Activated CD4-positive, alpha-beta T cell treated with anti-CD3 and anti-CD28 coated beads for 24 hours (primary cell): ENCODE data around the gene ABCA1.

Experiments
- DNase-seq, 2 donors: peaks; one replicate each; pipeline ENCODE4 v3.0.0-alpha.2; 2020; ENCODE audit warnings: low read depth in 2 of 2

Gene ABCA1

GRCh38 chr9:104841601-104842141 lies 86.3 kb downstream of the ABCA1 start:
- no peak for DNase-seq

GRCh38 chr9:104838958-104839357 lies 89.0 kb downstream of the ABCA1 start:
- no peak for DNase-seq

DNA sequence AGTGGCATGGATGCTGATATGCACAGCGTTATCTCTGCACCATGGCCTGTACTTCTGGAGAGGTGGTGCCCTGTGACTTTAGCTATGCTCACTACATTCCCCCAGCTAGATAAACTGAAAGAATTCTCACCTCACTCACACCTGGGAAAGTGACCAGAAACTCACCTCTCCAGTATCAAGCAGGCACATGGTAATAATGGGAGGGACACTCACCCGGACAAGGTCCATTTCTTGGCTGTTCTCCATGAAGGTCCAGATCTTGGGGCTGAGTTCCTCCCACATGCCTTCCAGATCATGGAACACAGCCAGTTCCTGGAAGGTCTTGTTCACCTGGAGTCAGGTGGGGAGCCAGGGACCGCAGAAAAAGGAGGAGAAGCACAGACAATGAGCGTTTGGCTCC lies 91.2 kb downstream of the ABCA1 start:
- DNase-seq: no peak

DNA sequence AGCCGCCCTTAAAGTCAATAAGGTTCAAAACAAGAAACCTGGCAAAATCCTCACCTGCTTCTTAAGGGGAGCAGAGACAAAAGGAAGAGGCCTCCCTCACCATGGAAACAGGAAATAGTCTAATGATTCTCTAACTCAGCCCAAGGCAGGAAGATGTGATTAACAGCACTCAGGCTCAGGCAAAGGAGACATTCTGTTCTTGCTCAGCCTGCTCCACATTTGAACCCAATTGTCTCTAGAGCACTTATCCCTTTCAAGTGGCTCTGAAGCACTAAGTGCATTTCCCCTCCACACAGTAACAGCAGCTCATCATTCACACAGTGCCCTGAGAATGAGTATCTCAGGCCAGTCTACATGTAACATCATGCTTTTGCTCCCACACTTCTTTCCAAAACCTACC lies 91.7 kb downstream of the ABCA1 start:
- DNase-seq: no peak

DNA sequence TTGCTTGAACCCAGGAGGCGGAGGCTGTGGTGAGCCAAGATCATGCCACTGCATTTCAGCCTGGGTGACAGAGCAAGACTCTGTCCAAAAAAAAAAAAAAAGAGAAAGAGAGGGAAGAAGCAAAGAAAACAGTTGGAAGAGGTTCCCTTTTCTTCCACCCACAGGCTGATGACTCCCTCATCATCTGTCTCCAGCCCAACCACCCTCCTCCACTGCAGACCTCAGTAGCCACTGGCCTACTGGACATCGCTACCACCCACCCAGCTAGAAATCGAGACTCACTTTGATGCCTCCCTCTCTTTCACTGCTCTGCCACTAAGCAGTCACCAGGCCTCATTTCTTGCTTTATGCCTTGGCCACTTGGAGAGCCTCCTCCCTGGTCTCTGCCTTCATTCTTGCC lies 92.8 kb downstream of the ABCA1 start:
- DNase-seq: no peak

GRCh38 chr9:104833696-104834095 lies 94.3 kb downstream of the ABCA1 start:
- no peak for DNase-seq

GRCh38 chr9:104831681-104832080 lies 96.3 kb downstream of the ABCA1 start:
- DNase-seq: no peak

DNA sequence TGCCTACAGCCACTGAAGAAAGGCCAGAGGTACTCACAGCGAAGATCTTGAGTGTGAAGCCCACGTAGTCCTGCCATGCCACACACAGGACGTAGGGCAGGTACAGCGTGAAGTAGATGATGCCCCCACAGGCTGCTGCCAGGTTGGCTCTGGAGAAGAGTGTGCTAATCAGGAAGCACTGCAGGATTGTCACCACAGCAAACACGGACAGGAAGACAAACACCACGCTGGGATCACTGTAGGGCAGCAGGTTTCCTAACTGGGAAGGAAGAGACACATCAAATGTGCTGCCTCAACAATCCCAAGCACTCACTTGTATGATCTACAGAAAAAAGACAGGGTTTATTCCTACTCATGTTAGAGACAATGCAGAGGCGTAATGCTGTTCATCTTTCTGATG lies 101.0 kb downstream of the ABCA1 start:
- no peak for DNase-seq

- no peak for DNase-seq
Measured at GRCh38 chr9:104826079-104826775, 101.7 kb downstream of the ABCA1 start.

DNA sequence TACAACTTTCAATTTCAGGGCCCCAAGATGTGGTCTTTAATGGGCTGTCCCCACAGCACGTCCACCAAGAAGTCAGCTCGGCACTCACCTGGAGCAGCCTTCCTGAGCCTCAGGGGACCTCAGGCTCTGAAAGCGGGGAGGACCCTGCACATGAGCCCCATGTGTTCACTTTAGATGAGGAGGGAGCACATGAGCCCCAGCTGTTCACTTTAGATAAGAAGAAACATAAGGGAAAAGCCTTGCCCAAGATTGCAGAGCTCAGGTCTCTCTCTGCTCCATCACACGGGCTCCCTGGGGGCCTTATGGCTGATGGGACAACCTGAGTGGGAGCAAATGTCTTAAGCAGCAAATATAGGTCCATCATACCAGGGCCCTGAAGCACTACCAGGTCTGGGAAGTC lies 107.6 kb downstream of the ABCA1 start:
- DNase-seq: no peak

GRCh38 chr9:104819033-104819432 lies 108.9 kb downstream of the ABCA1 start:
- DNase-seq: no peak

DNA sequence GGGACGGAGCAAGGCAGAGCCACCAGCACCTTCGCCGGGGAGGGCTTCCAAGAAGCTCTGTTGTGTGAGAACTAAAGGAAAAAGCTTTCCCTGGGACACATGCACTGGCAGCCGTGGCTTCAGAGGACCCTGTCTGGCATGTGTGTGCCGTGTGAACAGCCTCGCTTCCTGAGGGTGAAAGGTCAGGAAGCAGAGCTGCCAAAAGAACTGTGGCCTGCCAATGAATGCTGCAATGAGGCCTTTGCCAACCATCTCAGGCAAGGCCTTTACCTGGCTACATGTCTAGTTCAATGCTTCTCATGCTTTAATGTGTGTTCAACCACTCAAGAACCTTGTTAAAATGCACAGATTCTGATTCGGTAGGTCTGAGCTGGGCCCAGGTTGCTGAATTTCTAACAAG lies 110.5 kb downstream of the ABCA1 start:
- no peak for DNase-seq

- no peak for DNase-seq
Measured at GRCh38 chr9:104815851-104816565, 111.9 kb downstream of the ABCA1 start.

GRCh38 chr9:104810421-104811339 lies 117.3 kb downstream of the ABCA1 start:
- no peak for DNase-seq

DNA sequence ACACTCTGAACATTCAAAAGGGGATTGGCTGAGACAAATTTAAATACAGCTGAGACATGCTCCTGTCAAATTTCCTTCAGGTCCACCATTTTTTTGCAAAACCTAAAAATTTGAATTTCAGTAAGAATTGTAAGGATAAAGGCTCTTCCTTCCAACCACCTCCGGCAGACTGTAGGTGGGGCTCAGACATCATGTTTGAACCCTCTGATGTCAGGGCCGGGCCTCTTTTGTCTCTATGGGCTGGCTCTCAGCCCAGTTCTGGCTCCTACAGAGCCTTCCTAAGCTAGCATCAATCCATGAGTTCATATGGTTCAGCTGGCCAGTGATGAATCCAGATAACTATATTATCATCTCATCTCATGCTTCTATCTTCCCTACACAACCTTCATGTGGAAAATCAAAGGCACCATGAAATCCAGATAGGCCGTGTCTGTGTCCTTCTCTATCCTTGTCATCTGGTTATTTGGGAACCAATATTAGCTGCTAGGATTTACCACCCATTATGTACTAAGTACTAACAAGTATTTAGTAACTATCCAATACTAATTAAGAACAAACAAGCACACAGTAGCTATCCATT lies 119.8 kb downstream of the ABCA1 start:
- DNase-seq: no peak

- DNase-seq: no peak
Measured at GRCh38 chr9:104805441-104805840, 122.5 kb downstream of the ABCA1 start.

GRCh38 chr9:104802906-104803305 lies 125.0 kb downstream of the ABCA1 start:
- DNase-seq: no peak

DNA sequence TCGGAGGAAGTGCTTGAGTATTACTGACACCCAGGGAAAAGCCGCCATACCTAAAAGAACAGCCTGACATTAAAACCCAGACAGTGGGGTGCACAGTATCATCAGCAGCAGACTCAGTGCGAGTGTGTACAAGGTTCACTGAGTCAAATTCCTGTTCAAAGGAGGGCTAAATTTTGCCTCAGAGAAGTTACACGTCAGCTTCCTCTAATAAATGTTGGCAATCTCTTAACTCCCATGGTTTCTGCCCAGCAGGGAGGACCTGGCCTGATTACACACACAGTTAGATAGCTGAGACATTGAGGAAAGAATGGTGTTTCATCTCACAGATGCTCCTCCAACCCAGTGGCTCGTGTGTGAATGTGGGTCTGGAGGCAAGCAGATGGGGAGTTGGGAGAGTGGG lies 125.8 kb downstream of the ABCA1 start:
- no peak for DNase-seq

DNA sequence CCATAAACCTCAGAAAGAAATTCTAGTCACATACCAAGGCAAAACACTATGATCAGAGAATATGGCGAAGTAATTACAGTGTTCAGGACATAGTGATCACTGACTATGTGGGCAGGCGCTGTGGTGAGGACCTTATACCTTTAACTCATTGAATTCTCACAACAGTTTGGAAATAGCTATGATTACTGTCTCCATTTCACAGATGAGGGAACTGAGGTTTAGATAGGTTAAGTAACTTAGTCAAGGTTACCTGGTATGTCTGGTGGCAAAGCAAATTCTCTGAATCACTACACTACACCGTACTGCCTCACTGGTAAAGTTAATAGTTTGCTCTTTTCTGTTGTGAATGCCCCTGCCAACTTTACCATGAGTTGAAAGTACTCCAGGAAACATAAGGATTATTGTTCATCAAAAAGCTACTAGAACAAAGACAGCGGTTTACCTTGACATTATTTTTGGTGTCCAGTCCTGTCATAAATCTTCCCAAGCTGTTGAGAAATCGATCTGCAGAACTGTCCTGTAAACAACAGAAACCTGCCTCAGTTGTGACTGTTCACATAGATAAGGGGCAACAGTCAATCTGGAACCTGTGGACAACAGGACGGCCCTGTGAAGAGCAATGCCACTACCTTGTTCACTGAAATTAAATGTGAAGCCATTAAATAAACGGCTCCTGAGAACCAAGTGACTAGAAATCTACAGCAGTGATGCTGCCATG lies 127.7 kb downstream of the ABCA1 start:
- no peak for DNase-seq

DNA sequence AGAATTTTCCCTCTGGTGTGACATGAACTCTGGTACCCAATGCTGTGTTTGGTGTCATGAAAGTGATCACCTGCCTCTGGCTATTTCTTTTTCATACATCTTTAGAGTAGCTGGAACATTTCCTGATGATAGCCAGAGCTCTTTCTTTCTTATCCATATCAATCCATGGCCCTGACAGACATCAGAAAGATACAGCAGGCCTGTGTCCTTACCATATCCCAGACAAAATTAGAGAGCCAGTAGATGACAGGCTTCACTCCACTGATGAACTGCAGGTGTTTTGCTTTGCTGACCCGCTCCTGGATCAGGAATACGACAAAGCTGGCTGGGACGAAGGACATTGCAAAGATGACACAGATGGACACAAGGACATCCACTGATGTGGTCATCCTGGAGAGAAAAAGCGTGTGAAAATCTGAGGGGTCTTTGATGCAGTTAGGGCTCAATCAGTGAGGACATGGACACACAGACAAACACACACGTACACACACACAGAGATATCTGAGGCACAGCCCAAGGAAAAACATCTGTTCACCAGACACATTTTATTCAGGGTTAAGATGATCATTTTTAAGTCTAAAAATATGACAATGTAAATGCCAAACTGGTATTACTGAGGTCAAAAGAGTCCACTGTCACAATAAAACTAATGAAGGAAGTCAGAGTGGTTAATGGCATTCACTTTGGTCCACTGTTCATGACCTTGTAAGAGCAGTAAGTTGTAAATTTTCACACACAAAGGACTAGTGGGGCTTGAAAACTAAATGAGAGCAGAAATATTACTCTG lies 129.6 kb downstream of the ABCA1 start:
- no peak for DNase-seq
